ENCODE results near the gene CXCL3.

The CXCL3 gene

GRCh38 chr4:74000301-74000700, 38.2 kb downstream of the CXCL3 start:
- TF ChIP-seq CTCF (conservative IDR thresholded peaks at IDR 0.05; ENCODE audit: low read depth, low read length): no peak
- Histone ChIP-seq H2AFZ (ENCODE audit: low read depth) (no peak overlapping the region), H4K20me1 (ENCODE audit: insufficient read depth) (no peaks in the 10 kb centered on the region), H3K36me3 (ENCODE audit: insufficient read depth) (no peaks in the 10 kb centered on the region), H3K4me3 (IDR thresholded peaks at IDR 0.05; ENCODE audit: insufficient read depth, low read depth, low read length) (no peak overlapping the region), H3K9ac (no peak overlapping the region), H3K79me2 (ENCODE audit: insufficient read depth, low read depth) (no peaks in the 10 kb centered on the region), H3K4me1 (ENCODE audit: low read depth, poor library complexity, severe bottlenecking) (no peaks in the 10 kb centered on the region), H3K27me3 (ENCODE audit: insufficient read depth, low read depth) (no peaks in the 10 kb centered on the region), H3K27ac (no peak overlapping the region), H3K4me2 (no peak overlapping the region)

- Histone ChIP-seq H3K4me1 (ENCODE audit: low read depth, poor library complexity, severe bottlenecking) (no peaks in the 10 kb centered on the region), H3K27me3 (ENCODE audit: insufficient read depth, low read depth) (no peaks in the 10 kb centered on the region), H3K4me3 (IDR thresholded peaks at IDR 0.05; ENCODE audit: insufficient read depth, low read depth, low read length) (no peak within 1 kb of the TSS), H3K27ac (no peak within 1 kb of the TSS), H2AFZ (ENCODE audit: low read depth) (no peak within 1 kb of the TSS), H3K4me2 (no peak within 1 kb of the TSS), H3K79me2 (ENCODE audit: insufficient read depth, low read depth) (no peaks in the 10 kb centered on the region), H3K36me3 (ENCODE audit: insufficient read depth) (no peaks in the 10 kb centered on the region), H3K9ac (no peak within 1 kb of the TSS), H4K20me1 (ENCODE audit: insufficient read depth) (no peaks in the 10 kb centered on the region)
- no peak for TF ChIP-seq CTCF (conservative IDR thresholded peaks at IDR 0.05; ENCODE audit: low read depth, low read length)
Measured at GRCh38 chr4:73998040-73999011, 40.2 kb downstream of the CXCL3 start, which contains the start of gene CXCL5. CXCL5 (minus strand) TSS chr4:73998677; CDS start chr4:73998581, 96 bp downstream.

- TF ChIP-seq CTCF (conservative IDR thresholded peaks at IDR 0.05; ENCODE audit: low read depth, low read length): no peak
- H2AFZ ChIP-seq (ENCODE audit: low read depth): no peak overlapping the region
- no peaks in the 10 kb centered on the region for H3K79me2 ChIP-seq (ENCODE audit: insufficient read depth, low read depth)
- no peak overlapping the region for H3K27ac ChIP-seq
- H3K4me1 ChIP-seq (ENCODE audit: low read depth, poor library complexity, severe bottlenecking): no peaks in the 10 kb centered on the region
- H3K36me3 ChIP-seq (ENCODE audit: insufficient read depth): no peaks in the 10 kb centered on the region
- H4K20me1 ChIP-seq (ENCODE audit: insufficient read depth): no peaks in the 10 kb centered on the region
- H3K4me3 ChIP-seq (IDR thresholded peaks at IDR 0.05; ENCODE audit: insufficient read depth, low read depth, low read length): no peak overlapping the region
- H3K4me2 ChIP-seq: no peak overlapping the region
- no peaks in the 10 kb centered on the region for H3K27me3 ChIP-seq (ENCODE audit: insufficient read depth, low read depth)
- H3K9ac ChIP-seq: no peak overlapping the region
Measured at GRCh38 chr4:73992050-73992449, 46.4 kb downstream of the CXCL3 start.

- no peak for TF ChIP-seq CTCF (conservative IDR thresholded peaks at IDR 0.05; ENCODE audit: low read depth, low read length)
- no peak overlapping the region for H3K4me2 ChIP-seq
Measured at GRCh38 chr4:73991742-73992000, 46.8 kb downstream of the CXCL3 start.

More at GRCh38 chr4:73991742-73992000, 46.8 kb downstream of the CXCL3 start:
- Histone ChIP-seq H3K36me3 (ENCODE audit: insufficient read depth) (no peaks in the 10 kb centered on the region), H3K27me3 (ENCODE audit: insufficient read depth, low read depth) (no peaks in the 10 kb centered on the region), H2AFZ (ENCODE audit: low read depth) (no peak overlapping the region), H4K20me1 (ENCODE audit: insufficient read depth) (no peaks in the 10 kb centered on the region), H3K4me1 (ENCODE audit: low read depth, poor library complexity, severe bottlenecking) (no peaks in the 10 kb centered on the region), H3K9ac (no peak overlapping the region), H3K27ac (no peak overlapping the region), H3K79me2 (ENCODE audit: insufficient read depth, low read depth) (no peaks in the 10 kb centered on the region), H3K4me3 (IDR thresholded peaks at IDR 0.05; ENCODE audit: insufficient read depth, low read depth, low read length) (no peak overlapping the region)

All from KMS-11 (cell line).